Activated naive CD4-positive, alpha-beta T cell treated with Interleukin-2 at 50 U/mL for 16 hours (primary cell): ENCODE data around the gene TM9SF3.

Experiments
- DNase-seq: peaks from one replicate; pipeline ENCODE4 v3.0.0-alpha.2; 2020

The TM9SF3 gene

DNA sequence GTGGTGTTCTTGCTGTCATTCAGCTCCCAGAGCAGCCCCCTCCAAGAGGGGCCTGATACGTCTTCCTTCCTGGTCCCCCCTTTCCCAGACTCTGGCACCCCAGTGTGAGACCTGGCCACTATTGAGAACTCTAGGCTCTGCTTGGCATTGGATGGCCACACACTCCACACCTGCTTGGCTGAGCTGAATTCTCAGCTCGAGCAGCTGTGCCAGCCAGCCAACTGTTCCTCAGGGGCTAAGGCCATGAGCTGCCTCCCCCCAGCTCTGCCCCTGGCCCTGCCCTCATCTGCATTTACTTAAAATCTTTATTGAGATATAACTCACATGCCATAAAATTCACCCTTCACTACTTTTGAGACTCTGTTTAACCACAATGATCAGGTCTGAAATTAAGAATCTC is 79.8 kb downstream of the TM9SF3 start:
- DNase-seq, result no peak

DNA sequence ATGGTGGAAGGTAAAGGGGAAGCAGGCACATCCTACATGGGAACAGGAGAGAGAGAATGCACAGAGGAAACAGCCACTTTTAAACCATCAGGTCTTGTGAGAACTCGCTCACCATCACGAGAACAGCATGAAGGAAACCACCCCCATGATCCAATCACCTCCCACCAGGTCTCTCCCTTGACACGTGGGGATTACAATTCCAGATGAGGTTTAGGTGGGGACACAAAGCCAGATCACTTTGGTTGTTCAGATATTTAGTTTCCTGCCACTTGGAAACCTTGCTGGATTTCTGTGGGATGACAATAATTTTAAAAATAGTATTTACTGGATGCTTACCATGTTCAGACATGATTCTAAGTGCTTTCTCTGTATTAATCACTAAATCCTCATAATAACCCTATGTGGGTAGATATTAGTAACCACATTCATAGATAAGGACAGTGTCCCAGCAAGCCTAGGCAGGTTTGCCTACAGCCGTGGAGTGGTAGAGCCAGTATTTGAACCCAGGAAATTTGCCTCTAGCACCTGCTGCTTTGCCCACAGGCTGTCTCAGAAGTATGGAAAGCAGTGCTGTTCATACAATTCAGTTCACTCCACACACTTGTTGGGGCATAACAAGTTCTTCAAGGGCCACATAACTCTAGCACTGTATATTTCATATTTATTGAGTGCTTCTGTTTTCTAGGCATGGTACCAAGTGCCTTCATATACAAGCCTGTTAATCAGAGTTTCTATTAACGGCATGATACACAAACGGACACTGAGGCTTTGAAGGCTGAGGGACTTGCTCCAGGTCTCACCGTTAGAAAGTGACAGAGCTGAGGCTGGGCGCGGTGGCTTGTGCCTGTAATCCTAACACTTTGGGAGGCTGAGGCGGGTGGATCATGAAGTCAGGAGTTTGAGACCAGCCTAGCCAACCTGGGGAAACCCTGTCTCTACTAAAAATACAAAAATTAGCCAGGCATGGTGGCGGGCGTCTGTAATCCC is 81.4 kb downstream of the TM9SF3 start:
- DNase-seq, result no peak

DNA sequence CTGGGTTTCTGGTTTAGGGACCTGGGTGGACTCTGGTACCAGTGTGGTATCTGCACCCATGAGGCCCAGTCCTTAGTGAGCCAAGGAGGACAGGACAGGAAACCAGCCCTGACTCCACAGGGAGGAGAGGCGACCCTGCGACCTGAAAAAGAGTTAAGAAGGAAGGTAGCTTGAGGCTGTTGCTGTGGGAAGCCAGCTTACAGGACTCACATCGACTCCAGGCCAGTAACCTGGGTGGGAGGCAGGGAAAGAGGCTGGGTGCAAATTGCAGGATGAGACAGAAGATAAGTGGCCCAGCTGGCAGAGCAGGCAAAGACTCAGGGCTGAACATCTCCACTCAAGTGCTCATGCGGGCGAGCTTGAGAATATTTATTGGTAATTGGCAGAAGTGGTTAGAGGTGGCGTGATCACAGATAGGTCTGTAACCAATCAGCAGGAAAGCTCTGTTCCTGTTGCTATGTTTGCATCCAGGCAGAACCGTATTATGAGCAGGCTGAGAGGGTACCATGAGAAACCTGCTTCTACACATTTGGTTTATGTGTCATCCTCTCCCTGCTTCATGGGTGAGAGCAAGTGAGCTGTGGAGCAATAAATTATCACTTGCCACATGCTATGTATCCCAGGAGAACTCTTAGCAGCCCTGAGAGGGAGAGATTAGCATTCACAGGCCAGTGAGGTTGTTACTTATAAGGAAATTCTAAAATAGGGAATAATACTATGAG is 84.1 kb downstream of the TM9SF3 start:
- no peak for DNase-seq

DNA sequence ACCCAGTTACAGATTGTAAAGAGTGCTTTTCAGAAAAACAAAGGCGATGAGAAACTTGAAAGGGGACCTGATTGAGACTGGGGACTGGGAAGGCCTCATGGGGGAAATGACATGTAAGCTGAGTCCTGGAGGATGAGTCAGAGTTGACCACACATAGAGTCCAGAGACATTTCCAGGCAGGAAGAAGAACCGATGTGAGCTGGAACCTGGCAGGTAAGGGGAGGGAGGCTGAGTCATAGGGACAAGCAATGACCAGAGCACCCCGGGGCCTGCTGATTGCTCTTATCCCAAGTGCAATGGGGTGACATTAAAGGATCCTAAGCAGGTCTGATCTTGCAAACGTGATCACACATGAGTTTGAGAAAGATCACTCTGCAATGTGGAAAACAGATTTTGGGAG is 84.8 kb downstream of the TM9SF3 start:
- DNase-seq, result no peak

DNA sequence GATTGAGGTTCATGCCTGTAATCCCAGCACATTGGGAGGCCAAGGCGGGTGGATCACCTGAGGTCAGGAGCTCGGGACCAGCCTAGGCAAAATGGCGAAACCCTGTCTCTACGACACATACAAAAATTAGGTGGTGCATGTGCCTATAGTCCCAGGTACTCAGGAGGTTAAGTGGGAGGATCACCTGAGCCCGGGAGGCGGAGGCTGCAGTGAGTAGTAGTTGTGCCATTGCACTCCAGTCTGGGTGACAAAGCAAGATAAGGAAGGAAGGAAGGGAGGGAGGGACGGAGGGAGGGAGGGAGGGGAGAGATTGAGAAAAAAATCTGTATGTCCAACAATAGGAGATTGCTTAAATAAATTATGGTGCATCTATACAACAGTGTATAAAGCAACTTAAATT is 86.3 kb downstream of the TM9SF3 start:
- DNase-seq, result no peak

DNA sequence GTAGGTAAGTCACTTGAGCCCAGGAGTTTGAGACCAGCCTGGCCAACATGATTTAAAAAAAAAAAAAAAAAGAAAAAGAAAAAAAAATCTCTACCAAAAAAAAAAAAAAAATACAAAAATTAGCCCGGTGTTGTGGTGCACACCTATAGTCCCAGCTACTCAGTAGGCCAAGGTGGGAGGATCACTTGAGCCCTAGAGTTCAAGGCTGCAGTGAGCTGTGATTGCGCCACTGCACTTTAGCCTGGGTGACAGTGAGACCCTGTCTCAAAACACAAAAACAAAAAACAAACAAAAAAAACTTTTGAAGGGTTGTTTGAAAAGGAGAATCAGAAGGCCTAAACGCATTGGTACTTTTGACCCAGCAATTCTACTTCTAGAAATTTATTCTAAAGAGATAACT is 86.8 kb downstream of the TM9SF3 start:
- DNase-seq, result no peak

DNA sequence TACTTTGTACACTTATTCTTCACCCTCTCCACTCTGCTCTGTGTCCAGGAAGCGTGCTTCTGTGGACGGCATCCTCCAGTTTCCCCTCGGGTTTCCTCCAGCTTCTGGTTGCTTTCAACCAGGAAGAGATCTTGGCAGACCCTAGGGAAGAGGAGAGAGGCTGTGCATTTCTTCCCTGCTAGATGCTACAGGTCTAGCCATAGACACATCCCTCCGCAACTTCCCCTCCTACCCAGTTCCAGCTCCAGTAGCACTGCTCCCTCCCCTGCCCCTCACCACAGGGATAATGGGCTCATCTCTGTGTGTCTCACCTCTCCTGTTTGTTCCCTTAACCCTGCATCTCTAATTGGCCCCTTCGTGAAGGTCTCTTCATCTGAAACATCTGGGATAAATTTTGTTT is 89.4 kb downstream of the TM9SF3 start:
- no peak for DNase-seq

DNA sequence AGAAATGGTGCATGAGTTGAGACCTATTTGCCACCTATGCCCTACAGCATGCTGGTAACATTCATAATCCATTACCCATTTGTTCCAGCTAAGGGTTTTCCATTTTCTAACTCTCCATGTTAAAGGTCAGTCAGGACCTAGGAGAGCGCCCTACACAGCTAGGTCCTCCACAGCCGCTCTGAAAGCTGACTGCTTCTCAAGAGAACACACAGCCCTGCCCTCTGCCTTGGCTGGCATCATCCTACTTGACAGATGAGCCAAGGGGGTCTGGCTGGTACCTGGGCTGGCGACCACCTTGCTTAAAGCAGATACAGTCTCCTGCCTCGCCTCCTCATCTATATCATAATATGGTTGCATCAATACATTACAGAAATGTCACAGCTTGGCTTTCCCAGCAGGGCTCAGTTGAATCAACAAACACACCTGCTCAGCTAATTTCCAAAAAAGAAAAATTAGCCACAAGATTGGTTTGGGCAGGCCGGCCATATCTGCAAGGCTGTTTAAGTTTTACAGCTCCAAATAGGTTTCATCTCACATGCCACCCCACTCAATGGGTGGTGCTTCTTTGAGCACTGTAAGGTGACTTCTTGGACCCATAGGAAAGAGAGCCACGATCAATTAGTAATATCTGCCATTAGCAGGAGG is 90.4 kb downstream of the TM9SF3 start:
- DNase-seq, result no peak

DNA sequence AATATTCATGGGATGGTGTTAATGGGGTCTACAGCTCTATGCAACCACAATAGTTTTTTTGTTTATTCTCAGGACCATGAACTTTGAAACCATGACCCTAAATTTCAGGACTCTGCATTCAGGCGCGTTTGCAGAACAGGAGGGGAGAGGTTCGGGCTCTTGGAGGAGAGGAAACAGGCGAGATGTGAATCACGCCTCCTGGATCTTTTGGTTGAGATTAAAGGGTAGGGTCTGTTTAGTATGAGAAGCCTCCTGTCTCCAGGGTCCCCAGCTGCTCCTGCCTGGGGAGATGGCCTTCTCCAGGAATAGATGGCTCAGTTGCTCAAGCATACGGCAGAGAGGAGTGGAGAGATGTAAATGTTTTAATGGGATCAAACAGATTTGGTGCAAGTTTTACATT is 91.3 kb downstream of the TM9SF3 start:
- DNase-seq, result no peak

DNA sequence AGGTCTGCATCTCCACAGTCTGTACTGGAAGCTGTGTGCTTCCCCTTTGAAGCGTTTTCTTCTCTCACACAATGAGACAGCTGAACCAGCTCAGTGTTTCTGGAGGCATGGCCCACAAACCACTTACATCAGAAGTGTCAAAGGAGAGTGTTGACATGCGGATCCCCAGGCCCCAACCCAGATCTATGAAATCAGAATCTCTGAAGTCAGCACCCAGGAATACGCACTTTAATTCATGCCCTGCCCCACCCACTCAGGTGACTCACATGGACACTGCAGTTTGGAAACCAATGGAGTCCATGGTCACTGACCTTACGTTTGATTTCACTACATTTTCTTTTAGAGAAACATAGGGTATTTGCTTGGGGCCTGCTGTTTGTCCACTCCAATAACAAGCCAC is 92.1 kb downstream of the TM9SF3 start:
- no peak for DNase-seq

DNA sequence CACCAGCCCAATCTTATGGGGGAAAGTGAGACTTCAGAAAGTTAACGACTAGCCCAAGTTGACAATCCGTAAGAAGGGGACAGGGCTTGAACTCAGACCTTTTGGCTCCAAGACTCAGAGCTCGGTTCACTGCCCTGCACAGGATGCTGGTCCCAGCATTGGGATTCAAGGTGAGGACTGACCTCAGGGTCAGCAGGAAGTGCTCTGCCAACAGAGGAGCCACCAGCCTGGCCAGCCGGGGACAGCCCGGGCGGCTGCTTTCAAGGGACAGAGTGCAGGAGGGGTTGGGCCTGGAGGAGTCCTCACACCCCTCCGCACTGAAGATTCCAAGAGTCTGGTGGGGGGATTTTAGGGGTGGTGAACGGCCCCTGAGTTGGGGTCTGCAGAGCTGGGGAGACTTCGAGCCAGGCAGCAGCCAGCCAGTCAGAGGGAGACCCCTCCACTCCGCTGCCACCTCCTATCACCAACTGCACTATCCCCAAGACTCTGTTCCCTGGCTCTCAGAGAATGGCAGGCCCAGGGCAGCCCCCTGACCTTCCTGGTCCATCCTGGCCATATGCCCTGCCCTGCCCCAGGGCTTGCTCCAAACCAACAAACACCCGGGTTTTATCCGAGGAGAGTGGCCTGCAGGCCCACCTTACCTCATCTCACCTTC is 92.8 kb downstream of the TM9SF3 start:
- DNase-seq, result no peak

DNA sequence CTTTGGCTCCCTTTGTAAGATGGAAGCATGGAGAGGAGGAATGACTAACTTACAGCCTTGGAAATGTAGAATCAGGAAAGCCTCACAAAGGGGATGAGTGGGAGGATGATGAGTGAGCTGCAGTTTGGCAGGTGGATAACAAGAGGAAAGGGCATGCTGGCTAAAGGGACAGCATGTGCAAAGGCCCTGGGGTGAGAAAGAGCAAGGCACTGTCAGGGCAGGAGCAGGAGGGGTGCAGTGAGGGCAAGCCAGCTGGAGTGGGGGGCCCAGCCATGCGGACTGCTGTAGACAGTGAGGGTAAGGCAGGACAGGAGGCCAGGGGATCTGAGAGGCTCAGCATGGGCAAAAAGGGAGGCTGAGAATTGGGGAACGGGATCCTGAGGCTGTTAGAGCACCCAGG is 93.6 kb downstream of the TM9SF3 start:
- DNase-seq, result no peak

DNA sequence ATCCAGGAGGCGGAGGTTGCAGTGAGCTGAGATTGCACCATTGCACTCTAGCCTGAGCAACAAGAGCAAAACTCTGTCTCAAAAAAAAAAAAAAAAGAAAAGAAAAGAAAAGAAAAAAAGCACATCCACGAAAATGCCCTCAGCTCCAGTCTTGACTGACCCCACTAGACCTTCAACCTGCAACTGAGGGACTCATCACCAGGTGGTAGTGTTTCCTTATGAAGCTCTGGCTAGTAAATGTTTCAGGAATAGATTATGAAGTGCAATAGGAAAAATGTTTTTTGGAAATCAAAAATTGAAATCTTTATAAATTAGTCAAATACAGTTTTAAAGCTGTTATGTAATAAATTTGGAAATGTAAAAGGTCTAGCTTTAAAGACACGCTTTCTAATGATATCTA is 95.5 kb downstream of the TM9SF3 start:
- no peak for DNase-seq

DNA sequence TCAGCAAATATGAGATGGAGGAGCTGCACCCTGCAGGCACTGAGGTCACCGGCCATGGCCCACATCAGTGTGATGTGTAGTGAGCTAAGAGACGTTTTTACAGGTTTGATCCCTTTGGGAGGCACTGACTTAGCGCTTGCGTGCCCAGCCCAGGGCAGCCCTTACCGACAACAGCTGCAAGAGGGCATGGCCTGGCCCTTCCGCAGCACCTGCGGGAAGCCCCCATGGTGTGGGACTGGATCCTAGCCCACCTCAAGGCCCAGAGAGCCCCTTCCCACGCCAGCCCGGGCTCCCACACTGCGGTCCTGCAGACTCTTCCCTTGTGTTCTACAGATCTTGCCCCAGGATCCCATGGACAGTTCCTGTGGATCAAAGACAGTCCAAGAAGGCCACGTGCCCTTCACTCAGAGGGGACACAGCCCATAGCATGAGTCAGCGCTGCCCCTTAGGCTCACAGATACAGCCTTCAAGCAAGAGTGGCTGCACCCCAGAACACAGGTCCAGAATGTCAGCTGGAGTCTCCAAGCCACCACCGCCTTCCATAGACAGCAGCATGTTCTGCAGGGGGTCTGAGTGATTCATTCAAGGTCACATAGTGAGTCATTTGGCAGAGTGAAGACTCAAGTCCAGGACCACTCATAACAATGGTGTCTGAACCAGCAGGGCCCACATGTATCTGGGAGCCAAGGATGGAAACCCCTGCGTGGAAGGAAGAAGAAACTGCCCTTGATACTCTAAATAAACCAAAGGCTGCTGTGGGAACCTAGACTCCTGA is 98.5 kb downstream of the TM9SF3 start:
- no peak for DNase-seq

DNA sequence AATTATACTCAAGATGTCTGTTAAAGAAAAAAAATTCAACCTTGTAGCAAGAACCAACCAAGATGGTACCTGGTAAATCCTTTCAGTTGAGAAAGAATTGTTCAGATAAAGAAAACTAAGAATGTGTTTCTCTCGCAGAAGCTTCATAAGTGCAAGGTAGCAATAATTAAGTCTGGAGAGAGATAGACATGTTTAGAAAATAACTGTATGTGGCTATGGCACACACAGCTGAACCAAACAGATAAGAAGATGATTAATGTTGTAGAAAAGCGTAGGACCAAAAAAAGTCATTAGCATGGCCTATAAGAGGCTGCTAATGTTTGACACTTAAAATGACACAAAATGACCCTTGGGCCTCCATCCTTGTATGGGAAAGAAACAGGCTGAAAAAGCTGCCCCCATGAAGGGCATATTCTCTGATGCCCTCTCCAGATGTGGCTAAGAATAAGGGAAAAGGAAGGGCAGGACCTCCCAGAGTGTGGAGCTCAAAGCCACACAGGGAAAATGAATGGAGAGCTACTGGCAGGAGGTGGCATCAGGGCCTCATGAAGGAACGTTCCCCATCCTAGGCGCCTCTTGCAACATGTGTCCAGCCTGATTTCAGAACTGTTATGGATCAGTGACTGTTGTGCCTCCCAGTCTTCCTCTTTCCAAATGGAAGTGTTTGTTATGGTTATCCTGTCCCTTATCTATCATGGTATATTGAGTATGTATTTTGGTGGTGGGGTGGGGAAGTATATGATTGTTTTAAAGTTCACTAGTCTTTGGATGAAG is 103.8 kb downstream of the TM9SF3 start:
- no peak for DNase-seq

DNA sequence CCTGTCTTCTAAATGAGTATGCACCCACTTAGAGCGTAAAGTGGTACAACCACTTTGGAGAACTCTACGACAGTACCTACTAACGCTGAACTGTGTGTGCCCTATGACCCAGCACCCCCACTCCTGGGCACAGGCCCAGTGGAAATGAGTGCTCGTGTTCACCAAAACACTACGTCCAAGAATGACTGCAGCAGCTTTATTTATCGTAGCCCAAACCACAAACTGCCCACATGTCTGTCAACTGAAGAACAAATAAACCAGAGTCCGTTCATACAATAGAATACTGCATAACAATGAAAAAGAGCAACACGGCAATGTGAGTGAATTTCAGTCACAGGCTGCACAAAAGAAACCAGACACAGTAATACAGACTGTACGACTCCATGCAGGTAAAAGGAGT is 108.5 kb downstream of the TM9SF3 start:
- DNase-seq, result no peak

DNA sequence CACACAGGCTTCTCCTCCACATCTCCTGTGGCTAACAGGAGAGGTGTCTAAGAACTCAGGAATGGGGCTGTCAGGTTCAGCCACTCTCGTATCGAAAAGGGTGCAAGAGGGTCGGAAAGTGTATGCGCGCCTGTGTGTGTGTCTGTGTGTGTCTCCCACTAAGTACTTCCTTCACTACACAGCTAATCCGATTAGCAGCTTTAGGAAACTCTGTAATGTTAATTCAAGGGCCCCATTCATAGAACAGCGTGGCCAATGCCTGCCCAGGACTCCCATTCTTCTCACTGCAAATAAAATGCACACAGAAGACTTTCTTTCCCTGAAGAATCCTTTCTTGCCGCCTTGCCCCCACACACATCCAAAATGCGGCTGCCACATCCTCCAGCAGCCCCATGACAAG is 112.9 kb downstream of the TM9SF3 start:
- DNase-seq, result no peak

DNA sequence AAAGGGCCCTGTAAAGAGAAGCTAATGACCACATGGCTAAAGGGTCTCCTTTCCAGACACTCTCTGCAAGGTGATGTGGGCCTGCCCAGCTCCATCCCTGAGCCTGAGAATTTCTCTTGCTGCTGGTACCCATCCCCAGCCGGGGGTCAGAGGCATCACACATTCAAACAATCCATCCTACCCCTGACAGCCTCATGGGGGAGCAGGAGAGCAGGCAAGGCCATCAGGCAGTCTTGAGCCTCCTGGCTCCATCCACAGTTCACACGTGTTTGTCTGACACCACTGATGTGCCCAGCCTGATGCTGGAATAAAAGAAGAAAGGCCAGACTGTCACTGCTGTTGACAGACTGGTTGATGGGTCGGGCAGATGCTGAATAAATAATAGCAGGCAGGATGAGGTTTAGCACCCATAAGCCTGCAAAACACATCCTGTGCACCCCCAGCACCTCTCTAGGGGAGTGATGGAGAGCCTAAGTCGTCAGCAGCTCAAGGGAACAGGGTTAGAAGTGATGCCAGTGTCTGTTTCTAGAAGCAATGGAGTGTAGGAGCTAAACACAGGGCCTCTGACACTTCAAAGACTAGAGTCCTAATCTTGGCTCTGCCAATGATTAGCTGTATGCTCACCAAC is 116.6 kb downstream of the TM9SF3 start:
- DNase-seq, result peak; percentile 15

DNA sequence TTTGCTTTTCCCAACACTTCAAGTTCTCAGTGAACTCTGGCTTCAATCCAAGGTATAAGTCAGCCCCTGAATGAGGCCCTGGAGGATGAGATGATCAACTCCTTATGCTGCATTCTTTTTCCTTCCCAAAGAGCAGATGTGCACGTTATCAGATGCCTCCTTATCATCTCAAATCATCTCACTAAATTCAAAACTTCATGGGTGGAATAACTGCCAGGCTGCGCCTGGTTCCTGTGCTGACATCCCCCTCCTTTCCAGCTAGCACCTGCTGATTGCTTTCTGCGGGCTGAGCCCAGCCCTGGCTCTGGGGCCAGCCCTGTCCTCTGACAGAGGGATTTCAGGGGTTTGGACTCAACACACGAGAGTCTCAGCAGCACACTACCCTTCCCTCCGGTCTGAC is 118.0 kb downstream of the TM9SF3 start:
- DNase-seq, result no peak
